NCI-H748 (cell line): ENCODE results near the gene SLC38A3.
A peak's percentile ranks its signal among the peaks of the same experiment; 100 is the strongest.
"Not testable (repeated sequence)": the region's sequence is repeated elsewhere in the genome, so short reads cannot be mapped to it uniquely, and the experiment has no call there.

Experiments used
- DNase-seq: peaks from one replicate; lab custom pipeline; 2025; ENCODE audit not compliant: unreplicated experiment; lab: John Stamatoyannopoulos, UW

The SLC38A3 gene

DNA sequence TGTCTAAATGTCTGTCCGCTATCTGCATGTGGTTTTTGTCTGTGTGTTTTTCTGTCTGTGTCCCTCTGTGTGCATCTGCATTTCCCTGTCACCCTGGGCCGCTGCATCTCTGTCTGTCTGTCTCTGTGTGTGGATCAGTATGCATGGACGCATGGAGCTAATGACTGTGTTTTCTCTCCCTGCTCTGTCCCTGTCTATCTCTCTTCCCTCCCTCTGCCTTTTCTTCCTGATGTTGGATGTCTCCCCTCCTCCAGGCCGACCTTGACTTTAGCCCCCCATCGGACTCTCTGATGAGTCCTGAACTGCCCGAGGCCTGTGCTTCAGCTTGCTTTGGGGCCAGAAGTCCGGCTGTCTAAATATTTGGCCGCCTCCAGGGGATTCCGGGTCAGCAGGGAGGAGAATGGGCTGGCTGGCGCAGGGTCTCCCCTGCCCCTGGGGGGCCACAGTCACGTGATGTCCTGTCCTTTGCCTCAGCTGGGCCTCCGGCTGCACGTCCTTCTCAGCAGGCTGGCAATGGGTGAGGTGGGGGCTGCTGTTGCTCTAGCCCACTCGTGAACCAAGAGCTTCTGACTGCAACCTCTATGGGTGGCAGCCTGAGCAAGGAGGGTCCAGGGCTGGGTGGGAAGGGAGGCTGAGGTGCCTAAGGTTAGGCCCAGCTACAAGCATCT is 3.7 kb downstream of the SLC38A3 start:
- no peak for DNase-seq

DNA sequence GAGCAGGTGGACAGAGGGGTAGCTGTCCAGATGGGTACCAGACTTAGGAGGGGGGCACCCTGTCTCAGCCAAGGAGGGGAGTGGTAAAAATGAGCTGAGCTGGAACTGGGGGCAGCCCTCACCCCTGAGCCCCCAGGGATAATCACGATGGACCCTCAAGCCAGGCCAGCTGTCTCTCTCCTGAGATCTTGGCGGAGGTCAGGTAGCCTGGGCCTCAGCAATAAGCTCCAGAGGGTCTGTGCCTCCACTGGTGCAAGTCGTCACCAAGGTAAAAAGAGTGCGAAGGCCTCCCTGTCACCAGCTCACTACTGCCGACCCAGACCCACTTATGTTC is 5.1 kb downstream of the SLC38A3 start:
- DNase-seq, result no peak

DNA sequence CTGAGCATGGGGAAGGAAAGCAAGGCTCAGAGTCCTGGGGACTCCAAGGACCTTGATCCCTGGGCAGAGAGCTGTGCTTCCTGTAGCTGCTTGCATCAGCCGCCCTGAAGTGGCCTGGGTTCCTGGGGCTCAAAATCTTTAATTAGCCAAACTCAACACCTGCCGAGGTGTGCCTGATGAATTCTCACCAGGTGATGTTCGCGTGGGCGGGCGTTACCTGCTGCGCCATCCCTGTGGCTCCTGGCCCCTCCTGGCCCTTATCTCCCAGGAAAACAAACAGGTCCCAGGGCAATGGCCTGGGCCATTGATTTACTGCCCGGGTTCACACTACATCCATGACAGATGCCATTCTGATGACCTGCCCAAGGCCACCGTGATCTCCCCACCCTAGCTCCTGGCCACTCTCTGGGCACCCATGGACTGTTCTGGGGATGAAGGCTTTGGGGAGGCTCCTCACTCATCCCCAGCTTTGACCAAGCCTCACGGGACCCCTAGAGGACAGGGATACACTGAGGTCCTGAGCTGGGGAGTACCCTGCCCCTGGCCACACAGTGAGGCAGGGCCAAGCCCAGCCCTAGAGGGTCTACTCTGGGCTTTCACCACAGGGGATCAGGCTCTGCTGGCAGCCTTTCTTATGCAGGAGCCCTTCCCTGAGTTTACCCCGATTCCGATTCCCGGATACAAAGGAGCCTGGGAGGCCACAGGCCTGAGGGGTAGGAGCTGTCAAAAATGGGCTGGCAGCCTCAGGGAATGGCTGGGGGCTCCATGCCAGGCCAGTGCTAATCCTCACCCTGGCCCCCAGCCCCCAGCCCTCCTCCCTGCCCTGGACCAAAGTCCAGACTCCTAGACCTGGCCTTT is 5.7 kb downstream of the SLC38A3 start:
- no peak for DNase-seq

DNA sequence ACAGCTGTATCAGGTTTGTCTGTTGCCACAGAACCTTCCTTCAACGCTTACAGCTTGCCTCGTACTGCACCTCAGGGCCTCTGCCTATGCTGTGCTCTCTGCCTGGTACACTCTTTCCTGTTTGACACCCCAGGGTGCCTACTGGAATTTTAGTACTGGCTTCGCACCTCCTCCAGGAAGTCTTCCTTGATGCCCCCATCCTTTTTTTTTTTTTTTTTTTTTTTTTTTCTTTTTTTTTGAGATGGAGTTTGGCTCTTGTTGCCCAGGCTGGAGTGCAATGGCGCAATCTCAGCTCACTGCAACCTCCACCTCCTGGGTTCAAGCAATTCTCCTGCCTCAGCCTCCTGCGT is 6.3 kb downstream of the SLC38A3 start:
- not testable (repeated sequence) for DNase-seq

DNA sequence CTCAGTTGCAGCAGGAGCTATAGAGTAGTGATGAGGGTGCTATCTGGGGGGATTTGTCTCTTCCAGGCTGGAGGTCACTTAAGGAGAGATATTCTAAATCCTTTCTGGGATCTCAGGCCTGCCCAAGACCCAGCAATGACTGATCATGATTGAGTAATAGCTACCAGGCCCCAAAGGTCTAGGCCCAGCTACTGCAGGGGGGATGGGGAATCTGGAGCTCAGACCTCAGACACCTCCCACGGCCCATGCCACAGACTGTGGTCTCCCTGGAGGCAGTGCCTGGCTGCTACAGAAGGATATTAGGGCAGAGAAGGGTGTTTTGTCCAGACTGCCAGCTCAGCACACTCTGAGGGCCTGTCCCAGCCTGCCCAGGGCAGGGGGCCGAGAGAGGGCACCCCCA is 6.9 kb downstream of the SLC38A3 start:
- DNase-seq, result no peak

DNA sequence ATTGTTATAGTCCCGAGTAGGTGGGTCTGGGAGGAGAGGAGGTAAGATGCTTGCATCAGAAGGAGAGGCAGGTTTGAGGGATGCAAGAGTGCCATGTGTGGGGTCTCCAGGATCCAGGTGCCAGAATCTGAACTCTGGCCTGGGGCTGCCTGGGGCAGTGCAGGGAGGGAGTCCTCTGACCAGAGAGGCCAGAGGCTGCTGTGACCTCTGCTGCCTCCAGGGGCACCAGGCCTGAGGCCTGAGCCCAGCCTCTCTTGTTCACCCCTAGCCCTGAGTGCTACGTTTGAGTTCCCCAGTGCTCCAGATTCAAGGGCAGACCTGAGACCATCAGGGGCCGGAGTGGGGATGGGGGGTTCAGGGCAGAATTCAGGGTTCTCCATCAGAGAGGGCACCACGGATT is 7.4 kb downstream of the SLC38A3 start:
- DNase-seq, result no peak

DNA sequence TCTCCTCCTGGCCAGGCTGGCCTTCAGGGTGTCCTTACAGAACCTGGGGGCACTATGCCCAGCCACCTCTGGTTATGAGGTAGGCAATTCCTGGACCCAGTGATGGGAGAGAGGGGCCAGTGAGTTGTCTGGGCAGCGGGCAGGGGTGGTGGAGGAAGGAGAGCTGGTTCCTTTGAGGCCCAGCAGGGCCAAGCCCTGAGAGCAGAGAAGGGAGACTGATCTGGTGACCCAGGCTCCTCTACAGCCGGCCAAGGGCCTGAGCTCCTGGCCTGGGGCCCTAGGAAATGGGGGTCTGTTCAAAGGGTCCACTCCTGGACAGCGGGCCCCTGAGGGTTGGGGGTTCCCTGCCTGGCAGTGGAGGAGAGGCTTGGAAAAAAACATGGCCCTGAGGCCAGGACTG is 7.9 kb downstream of the SLC38A3 start:
- no peak for DNase-seq

DNA sequence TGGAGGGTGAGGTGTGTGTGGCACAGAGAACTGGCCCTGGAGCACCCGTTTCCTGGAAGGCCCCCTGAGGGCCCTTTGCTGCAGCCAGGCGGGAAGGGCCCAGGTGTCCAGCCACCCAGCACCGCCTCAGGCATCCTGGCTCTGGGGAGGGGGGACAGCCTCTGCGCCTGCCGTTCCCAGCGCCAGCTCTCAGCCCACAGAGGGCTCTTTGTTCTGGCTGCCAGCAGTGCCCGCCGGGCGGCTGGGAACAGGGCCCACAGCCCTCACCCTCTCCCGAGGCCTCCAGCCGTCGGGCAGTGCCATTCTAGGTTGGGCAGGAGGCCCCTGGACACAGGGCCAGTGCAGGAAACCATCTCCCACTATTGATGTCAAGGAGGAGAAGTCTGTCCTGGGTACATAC is 8.3 kb downstream of the SLC38A3 start:
- no peak for DNase-seq

DNA sequence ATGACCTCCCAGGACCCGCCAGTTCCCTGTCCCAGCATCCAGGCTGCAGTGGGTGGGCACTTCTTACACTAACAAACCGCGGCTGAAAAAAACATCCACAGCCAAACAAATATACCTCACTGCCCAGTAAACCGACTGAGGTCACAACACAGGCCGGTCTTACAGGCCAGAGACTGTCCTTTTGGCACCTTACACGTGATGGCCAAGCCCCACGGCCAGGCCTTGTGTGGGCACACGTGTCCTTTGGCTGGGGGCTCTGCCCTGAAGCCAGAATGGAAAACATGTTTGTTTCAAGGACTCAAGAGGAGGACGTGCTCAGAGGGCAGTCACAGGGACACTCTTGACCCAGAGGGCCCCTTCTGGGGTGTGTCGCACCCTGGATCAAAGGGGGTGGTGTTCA is 9.8 kb downstream of the SLC38A3 start:
- DNase-seq, result no peak

DNA sequence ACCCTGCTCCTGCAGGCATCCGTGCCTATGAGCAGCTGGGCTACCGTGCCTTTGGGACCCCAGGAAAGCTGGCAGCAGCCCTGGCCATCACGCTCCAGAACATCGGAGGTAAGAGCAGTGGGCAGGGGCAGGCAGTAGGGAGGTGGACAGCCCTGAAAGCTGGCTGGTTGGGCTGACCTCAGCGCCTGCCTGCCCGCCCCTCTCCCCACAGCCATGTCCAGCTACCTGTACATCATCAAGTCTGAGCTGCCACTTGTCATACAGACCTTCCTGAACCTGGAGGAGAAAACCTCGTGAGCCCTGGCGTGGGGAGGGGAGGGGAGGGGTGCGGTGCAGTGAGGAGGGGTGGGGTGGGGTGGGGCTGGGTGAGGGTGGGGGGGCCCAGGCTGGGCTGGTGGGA is 10.5 kb downstream of the SLC38A3 start:
- DNase-seq, result no peak

DNA sequence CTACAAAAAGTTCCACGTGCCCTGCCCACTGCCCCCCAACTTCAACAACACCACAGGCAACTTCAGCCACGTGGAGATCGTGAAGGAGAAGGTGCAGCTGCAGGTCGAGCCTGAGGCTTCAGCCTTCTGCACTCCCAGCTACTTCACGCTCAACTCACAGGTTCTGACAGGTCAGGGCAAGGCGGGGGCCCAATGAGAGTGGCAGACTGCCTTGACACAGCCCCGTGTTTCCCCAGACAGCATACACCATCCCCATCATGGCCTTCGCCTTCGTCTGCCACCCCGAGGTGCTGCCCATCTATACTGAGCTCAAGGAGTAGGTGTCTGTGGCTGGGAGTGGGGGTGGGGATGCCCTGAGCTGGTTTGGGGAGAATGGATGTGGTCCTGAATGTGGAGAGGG is 12.6 kb downstream of the SLC38A3 start:
- no peak for DNase-seq

DNA sequence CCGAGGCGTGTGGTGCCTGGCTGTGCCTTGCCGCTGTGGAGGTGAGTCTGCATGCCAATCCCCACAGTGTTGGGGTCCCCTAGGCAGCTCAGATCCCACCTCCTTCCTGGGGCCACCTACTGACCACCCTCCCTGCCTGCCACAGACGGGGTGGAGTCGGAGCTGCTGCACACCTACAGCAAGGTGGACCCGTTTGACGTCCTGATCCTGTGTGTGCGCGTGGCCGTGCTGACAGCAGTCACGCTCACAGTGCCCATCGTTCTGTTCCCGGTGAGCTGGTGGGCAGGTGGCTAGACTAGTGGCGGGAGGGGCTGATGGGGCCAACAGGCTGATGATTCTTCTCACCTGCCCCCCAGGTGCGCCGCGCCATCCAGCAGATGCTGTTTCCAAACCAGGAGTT is 13.4 kb downstream of the SLC38A3 start:
- no peak for DNase-seq

DNA sequence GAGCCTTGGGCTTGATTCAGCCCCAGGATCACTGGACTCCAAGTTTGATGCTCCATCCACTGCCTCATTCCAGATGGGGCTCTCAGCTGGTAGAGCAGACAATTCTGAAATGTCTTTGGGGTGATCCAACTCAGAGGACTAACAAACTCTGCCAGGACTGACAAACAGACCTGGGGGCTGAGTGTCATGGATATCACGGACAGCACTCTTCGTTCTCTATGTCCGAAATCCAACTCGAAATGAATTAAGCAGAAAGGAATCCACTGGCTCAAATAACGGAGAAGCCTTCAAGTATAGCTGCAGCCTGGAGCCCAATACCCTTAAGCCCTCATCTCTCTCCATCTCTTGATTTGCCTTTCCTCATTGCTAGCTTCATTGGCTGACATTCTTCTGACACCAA is 14.2 kb downstream of the SLC38A3 start:
- DNase-seq, result no peak

DNA sequence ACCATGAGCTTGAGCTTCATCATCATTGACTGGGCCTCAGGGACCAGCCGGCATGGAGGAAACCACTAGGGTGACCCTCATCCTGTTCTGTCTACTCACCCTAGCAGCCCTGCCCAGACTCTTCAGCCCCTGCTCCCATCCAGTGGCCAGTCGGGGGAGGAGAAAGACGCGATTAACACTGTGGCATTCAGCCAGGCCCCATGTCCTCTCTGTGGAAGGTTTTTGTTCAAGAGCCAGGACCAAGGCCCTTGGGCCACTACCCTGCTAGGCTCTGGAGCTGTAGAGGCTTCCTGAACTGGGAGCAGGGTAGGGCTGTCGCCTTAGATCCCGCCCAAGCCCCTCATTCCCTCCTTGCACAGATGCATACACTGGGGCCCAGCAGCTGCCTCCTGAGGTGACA is 15.0 kb downstream of the SLC38A3 start:
- no peak for DNase-seq

DNA sequence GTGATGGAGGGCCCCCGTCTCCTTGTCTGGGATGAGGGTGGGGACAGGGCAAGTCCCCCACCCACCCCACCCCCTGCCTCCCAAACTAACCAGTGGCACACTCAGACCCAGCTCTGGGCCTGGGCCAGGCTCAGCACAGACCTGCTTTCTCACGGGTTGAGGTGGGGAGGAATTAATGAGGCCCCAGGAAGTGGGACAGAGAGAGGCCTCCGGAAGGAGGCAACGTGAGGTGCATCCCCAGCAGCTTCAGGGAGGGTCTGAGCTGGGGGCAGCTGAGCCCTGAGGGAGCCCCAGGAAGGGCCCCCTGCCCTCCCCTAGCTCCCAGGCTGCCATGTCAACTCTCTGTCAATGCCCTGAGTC is 16.0 kb downstream of the SLC38A3 start:
- DNase-seq, result no peak

DNA sequence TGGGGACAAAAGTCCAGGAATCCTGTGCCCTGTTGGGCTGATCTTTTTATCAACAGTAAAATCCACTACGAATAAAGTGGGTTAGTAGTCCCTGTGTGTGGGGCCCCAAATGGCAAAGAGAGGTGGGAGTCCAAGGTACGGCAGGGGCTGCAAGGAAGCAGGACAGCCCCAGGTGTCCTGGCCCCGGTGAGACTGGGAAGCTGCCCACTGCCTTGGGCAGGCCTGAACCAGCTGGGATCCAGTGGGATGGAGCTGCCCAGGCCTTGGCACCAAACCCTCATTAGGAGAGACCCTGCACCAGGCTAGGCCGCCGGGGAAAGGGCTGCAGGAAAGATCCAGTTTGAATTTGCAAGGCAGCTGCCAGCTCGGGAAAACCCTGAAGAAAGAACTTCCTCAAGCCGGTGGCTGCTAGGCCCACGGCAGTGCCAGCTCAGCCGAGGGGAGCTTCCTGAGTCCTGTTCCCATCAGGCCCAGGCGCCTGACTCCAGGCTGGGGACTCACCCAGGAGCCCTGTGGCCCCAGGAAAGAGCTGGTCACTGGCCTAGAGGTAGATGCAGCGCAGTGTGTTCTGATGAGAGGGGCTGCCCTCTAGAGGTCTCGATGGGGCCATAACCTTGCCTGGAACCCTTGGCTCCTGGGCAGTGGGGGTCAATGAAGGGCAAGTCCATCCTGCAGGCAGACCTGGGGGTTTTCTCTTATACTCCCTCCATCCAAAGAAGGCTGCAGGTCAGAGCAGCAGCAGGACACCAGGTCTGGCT is 16.5 kb downstream of the SLC38A3 start:
- DNase-seq, result no peak

DNA sequence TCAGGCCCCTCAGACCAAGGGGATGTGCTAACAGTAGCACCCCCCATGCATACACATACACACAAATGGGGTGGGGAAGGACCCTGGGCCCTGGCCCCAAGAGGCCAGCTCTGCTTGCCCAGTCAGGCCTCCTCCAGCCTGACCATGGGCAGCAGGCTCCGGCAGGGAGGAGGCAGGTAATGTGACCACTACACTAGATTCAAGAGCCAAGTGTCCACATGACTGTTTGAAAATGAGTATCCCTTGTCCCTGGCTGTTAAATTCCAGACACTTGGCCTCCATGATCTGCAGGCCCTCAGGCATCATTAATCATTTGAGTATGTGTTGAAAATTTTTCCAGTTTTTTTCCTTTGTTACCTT is 17.1 kb downstream of the SLC38A3 start:
- no peak for DNase-seq

DNA sequence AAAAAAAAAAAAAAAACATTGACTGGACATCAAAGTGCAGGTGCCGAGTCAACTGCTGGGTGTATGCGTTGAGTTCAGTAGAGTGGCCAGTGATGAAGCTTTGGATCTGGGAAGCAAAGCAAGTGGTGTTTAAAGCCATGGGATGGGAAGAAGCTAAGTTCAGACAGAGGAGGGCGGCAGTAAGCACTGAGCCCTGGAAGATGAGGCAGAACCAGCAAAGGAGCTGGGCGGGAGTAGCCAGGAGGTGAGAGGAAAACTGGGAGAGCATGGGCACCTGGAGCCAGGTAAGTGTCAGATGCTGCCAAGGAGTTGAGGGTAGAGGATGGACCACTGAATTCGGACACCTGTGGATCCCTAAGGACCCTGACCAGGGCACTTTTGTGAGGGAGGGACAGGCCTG is 19.6 kb downstream of the SLC38A3 start:
- DNase-seq, result no peak

DNA sequence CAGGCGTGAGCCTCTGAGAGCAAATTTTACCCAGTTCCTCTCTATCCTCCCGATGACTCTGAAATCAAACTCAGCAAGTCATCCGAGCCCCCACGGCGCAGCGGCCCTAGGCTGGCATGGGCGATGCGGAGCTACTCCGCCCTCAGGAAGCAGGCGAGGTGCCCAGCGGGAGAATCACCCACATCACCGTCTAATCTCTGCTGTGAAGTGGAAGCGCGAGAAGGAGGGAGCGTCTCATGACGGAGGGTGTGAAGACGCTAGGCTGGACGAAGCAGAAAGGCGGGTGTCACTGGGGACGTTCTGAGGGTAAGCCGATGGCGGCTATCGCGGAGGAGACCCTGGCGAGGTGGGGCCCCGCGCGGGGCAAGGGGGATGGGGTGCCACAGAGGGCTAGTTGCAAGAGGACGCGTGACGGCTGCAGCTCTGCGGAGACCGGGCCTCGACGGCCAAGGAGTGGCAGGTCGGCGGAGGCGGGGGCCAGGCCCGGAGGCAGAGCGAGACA is 21.9 kb downstream of the SLC38A3 start:
- DNase-seq, result peak; percentile 74

DNA sequence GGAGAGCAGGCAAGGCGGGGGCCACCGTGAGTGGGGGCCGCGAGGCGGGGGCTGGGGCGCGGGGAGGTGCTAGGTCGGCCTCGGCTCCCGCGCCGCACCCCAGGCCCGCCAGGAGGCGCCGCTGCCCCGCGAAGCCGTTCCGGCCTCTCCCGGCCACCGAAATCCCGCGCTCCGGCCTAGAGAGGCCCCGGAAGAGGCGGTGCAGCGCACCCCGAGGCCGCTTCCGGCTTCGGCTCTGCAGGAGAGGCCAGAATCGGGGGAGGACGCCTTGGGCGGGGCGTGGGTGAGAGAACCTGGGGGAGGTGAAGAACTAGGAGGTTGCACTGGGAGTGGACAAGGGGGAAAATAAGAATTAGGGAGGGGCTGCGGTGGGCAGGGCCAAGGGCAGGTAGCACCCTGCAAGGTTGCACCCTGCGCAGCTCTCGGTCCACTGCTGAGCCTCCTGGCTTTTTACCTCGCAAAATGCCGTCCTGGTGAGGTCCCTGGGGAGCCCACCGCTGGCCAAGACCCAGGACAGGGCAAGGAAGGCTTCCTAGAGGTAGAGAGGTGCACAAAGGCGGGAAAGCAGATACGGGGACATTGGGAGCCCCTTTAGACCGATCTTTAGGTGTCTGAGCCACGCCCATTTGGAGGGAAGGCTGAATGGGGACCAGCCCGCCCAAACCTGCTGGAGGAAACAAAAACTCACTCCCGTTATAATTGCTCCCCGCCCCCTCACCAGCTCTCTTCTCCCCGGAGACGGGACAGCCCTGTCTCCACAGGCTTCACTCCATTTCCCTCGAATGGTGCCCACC is 22.5 kb downstream of the SLC38A3 start:
- DNase-seq, result peak; percentile 96

DNA sequence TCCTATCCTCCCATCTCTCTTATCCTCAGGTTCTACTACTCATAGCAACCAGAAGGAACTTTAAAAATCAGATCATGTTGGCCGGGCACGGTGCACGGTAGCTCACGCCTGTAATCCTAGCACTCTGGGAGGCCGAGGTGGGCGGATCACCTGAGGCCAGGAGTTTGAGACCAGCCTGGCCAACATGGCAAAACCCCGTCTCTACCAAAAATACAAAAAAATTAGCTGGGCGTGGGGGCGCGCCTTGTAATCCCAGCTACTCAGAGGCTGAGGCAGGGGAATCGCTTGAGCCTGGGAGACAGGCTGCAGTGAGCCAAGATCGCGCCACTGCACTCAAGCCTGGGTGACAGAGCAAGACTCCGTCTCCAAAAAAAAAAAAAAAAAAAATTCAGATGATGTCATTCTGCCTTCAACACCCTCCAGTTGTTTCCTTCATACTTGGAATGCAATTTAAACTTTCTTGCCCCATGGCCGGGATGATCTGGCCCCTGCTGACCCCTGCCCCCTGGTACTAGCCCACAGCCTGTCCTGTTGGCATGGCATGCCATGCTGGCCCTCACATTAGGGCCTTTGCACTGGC is 23.2 kb downstream of the SLC38A3 start:
- DNase-seq, result not testable (repeated sequence)
